ENCODE measurements around the gene ATXN7.
A peak's percentile ranks its signal among the peaks of the same experiment; 100 is the strongest.

Gene ATXN7

GRCh38 chr3:63863150-63864007 lies at the start of gene ATXN7, which contains the start of gene THOC7:
ATXN7 (plus strand) TSS chr3:63863867; CDS start chr3:63912599, 48,732 bp downstream.
THOC7 (minus strand) TSS chr3:63863805; CDS start chr3:63863790, 15 bp downstream.
- FAIRE-seq: no peak

DNA sequence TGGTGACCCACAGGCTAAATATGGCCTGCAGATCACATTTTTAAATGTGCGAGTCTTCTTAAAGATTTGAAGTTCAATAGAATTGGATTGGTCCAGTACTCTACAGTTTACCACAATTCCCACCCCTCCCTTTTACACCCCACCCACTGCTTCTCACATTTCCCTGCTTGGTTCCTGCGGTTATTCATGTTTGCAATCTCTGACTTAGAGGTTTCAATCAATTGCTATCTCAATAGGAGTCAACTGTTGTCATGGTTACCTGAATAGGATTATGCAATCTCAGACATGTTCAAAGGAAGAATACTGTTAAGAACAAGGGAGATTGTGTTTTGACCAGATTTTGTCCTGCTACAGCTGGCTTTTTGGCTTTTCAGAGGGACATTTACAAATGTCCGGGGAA lies 49.4 kb upstream of the ATXN7 start:
- no peak for FAIRE-seq

DNA sequence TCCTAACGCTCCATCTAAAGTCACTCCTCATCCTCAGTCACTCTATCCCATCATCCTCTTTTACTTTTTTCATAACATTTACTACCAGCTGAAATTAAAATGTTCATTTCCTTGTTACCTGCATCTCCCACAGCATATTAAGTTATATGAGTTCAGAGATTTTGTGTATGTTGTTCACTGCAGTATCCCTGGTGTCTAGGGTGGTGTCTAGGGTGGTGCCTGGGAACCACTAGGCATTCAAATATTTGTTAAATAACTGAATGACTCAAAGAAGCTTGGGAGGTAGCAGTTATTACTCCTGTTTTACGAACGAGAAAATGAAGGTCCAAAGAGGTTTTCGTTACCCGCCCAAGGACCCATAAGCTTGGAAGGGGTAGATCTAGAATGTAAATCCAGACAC lies 46.4 kb upstream of the ATXN7 start:
- FAIRE-seq: no peak

- peak; percentile 95 for FAIRE-seq
Observed at GRCh38 chr3:63818282-63819150, 45.2 kb upstream of the ATXN7 start.

DNA sequence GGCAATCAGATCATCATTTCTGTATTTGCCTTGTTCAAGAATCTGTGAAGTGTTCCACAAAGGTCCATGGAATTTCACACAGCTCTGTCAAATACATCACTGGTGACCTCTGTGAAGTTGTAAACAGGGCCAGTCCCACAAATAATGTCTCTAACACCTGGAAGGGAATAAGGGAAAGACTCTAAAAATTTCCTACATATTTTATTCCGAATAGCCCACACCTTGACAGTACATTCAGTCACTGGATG lies 44.6 kb upstream of the ATXN7 start, which contains the start of gene C3orf49:
TSS of gene C3orf49 (plus strand) at position 149 of the 248 bp plus-strand sequence. CDS start 173 bp downstream, outside the sequence.
- no peak for FAIRE-seq

- FAIRE-seq: no peak
Observed at GRCh38 chr3:63824309-63824708, 39.4 kb upstream of the ATXN7 start.

- FAIRE-seq: no peak
Observed at GRCh38 chr3:63830526-63830925, 33.1 kb upstream of the ATXN7 start.

GRCh38 chr3:63832395-63832794 lies 31.3 kb upstream of the ATXN7 start:
- FAIRE-seq: no peak

GRCh38 chr3:63841704-63842103 lies 22.0 kb upstream of the ATXN7 start:
- FAIRE-seq: no peak

DNA sequence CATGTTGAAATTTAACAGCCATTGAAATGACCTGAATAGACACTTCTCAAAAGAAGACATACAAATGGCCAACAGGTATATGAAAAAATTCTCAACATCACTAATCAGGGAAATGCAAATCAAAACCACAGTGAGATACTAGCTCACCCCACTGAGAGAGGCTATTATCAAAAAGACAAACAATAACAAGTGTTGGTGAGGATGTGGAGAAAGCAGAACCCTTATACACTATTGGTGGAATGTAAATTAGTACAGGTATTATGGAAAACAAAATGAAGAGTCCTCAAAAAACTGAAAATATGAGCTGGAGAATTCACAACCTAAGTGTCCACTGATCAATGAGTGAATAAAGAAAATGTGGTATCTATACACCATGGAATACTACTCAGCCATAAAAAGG lies 21.5 kb upstream of the ATXN7 start:
- FAIRE-seq: no peak

- FAIRE-seq: no peak
Observed at GRCh38 chr3:63845215-63845614, 18.5 kb upstream of the ATXN7 start.

- FAIRE-seq: no peak
Observed at GRCh38 chr3:63847718-63848450, 15.8 kb upstream of the ATXN7 start.

- no peak for FAIRE-seq
Observed at GRCh38 chr3:63849175-63849574, 14.5 kb upstream of the ATXN7 start.

GRCh38 chr3:63851287-63851686 lies 12.4 kb upstream of the ATXN7 start:
- no peak for FAIRE-seq

GRCh38 chr3:63853106-63853505 lies 10.6 kb upstream of the ATXN7 start:
- no peak for FAIRE-seq

- no peak for FAIRE-seq
Observed at GRCh38 chr3:63855333-63855940, 8.2 kb upstream of the ATXN7 start.

DNA sequence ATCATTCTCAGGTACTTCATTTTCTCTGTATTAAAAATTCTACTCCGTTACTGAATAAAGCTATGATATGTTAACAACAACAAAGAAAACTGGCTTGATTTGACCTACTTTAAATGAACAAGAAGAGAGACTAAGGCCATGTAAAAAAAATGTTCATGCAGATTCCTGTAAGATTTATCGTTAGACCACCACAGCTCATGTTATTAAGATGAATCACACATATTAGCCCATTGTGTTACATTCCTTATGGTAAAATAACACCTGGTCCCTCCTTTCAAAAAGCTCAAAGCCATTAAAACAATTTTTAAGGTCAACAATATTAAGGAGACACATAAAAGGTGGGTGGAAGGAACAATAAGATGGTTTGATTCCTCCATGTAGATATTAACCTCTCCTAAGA lies 6.4 kb upstream of the ATXN7 start:
- no peak for FAIRE-seq

DNA sequence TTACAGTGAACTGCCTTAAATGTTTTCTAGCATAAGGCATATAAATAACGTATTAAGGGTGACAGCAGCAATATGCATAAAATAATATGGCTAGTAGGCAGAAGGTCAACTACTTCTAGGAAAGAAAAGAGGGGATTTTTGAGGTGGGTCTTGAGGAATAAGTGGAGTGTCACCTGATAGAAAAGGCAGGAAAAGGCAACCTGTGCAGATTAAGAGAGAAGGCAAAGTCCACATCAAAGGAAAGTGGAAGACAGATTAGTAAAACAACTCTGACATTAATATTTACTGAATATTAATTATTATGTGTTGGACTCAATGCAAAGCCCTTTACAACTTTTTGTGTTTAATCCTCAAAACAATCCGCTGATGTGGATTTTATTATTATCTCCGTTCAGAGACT lies 2.9 kb upstream of the ATXN7 start:
- FAIRE-seq: no peak

GRCh38 chr3:63861306-63861705 lies 2.4 kb upstream of the ATXN7 start:
- no peak for FAIRE-seq

- no peak for FAIRE-seq
Observed at GRCh38 chr3:63862804-63863149, 890 bp upstream of the ATXN7 start.

GRCh38 chr3:63864008-63864964 lies 619 bp downstream of the ATXN7 start:
- no peak for FAIRE-seq

DNA sequence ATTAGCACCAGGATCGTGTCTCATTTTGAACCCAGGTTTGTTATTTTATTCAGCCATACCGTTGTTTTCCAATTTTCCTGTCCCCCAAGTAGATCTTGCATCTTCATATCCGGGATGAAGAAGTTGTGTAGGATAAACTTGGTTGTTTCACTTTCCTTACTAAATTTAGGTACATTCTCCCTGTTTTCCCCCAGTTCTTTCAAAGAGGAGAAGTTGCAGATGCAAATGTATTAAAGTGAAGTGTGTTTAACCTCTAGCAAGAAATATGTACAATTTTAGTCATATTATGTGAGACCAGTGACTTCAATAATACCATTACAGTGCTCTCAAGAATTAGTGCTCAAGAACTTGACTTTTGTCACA lies 1.3 kb downstream of the ATXN7 start:
- no peak for FAIRE-seq

All from islet of Langerhans (tissue), 1 donor.